Liver (tissue), 9 donors: ENCODE results near the gene TLN1. TPM values are rescaled to one million over a fixed set of nuclear protein-coding genes. Genes with fewer than 3 reads are reported as not detected.

Experiments used
- DNase-seq: peaks from one replicate; pipeline ENCODE4 v3.0.0-alpha.2; 2017; ENCODE audit warnings: low spot score
- H3K27ac ChIP-seq, 2 donors: one replicate each; pipeline ENCODE4 v1.7.0; 2013; ENCODE audit warnings: inconsistent platforms in 2 of 2, low read length in 2 of 2, control low read depth in 1 of 2, low read depth in 1 of 2, mild to moderate bottlenecking in 1 of 2
- H3K27me3 ChIP-seq, 4 donors: one replicate each; pipeline versions ENCODE4 v1.6.1 to v1.7.0; 2013; ENCODE audit warnings: low read length in 3 of 4, inconsistent platforms in 1 of 4, mild to moderate bottlenecking in 1 of 4, moderate library complexity in 1 of 4; ENCODE audit not compliant: control insufficient read depth in 4 of 4, insufficient read depth in 4 of 4
- H3K36me3 ChIP-seq, 4 donors: one replicate each; pipeline versions ENCODE4 v1.6.1 to v1.7.0; 2013; ENCODE audit warnings: low read length in 3 of 4, mild to moderate bottlenecking in 3 of 4, low read depth in 1 of 4, moderate library complexity in 1 of 4; ENCODE audit not compliant: control insufficient read depth in 4 of 4, insufficient read depth in 3 of 4
- H3K4me1 ChIP-seq, 4 donors: one replicate each; pipeline versions ENCODE4 v1.6.1 to v1.7.0; 2013; ENCODE audit warnings: low read length in 3 of 4, mild to moderate bottlenecking in 3 of 4, moderate library complexity in 1 of 4; ENCODE audit not compliant: control insufficient read depth in 4 of 4, insufficient read depth in 4 of 4
- H3K4me3 ChIP-seq, 3 donors: one replicate each; pipeline versions ENCODE4 v1.6.1 to v1.7.0; 2013; ENCODE audit warnings: low read length in 3 of 3, control low read depth in 1 of 3, low read depth in 1 of 3, mild to moderate bottlenecking in 1 of 3
- H3K9ac ChIP-seq, 2 donors: one replicate each; pipeline ENCODE4 v1.7.0; 2013; ENCODE audit warnings: low read length in 2 of 2, mild to moderate bottlenecking in 2 of 2, moderate library complexity in 2 of 2, control low read depth in 1 of 2, low read depth in 1 of 2
- H3K9me3 ChIP-seq, 4 donors: one replicate each; pipeline versions ENCODE4 v1.6.1 to v1.7.0; 2013; ENCODE audit warnings: low read length in 3 of 4; ENCODE audit not compliant: control insufficient read depth in 4 of 4
- EGR1 ChIP-seq, 2 donors: IDR thresholded peaks; 2 replicates each; pipeline ENCODE4 v1.6.1; 2016 to 2018; ENCODE audit warnings: antibody characterized with exemption in 2 of 2, low read depth in 2 of 2
- FOXA2 ChIP-seq: IDR thresholded peaks from 2 replicates; pipeline ENCODE4 v1.6.1; 2016; ENCODE audit warnings: antibody characterized with exemption
- GABPA ChIP-seq, 2 donors: IDR thresholded peaks in 1 of 2; conservative IDR thresholded peaks in 1 of 2; 2 replicates each; pipeline ENCODE4 v1.6.1; 2016; ENCODE audit warnings: antibody characterized with exemption in 2 of 2, mild to moderate bottlenecking in 1 of 2, moderate library complexity in 1 of 2
- JUND ChIP-seq, 2 donors: IDR thresholded peaks; 2 replicates each; pipeline ENCODE4 v1.6.1; 2016; ENCODE audit warnings: antibody characterized with exemption in 2 of 2
- MAX ChIP-seq: IDR thresholded peaks from 2 replicates; pipeline ENCODE4 v1.6.1; 2016; ENCODE audit warnings: antibody characterized with exemption
- NR2F2 ChIP-seq: IDR thresholded peaks from 2 replicates; pipeline ENCODE4 v1.6.1; 2016; ENCODE audit warnings: antibody characterized with exemption
- RAD21 ChIP-seq, 2 donors: IDR thresholded peaks; 2 replicates each; pipeline ENCODE4 v1.6.1; 2016; ENCODE audit warnings: antibody characterized with exemption in 2 of 2, mild to moderate bottlenecking in 2 of 2
- REST ChIP-seq: IDR thresholded peaks from 2 replicates; pipeline ENCODE4 v1.6.1; 2016; ENCODE audit warnings: antibody characterized with exemption, mild to moderate bottlenecking
- RXRA ChIP-seq, 2 donors: IDR thresholded peaks; 2 replicates each; pipeline ENCODE4 v1.6.1; 2017 to 2018; ENCODE audit warnings: antibody characterized with exemption in 2 of 2, mild to moderate bottlenecking in 1 of 2
- SP1 ChIP-seq: IDR thresholded peaks from 2 replicates; pipeline ENCODE4 v1.6.1; 2018; ENCODE audit warnings: antibody characterized with exemption, mild to moderate bottlenecking
- TAF1 ChIP-seq: conservative IDR thresholded peaks from 2 replicates; pipeline ENCODE4 v1.6.1; 2016; ENCODE audit warnings: antibody characterized with exemption, mild to moderate bottlenecking
- YY1 ChIP-seq: IDR thresholded peaks from 2 replicates; pipeline ENCODE4 v1.6.1; 2016; ENCODE audit warnings: antibody characterized with exemption, mild to moderate bottlenecking
- ZBTB33 ChIP-seq: IDR thresholded peaks from 2 replicates; pipeline ENCODE4 v1.6.1; 2016; ENCODE audit warnings: antibody characterized with exemption
- WGBS: extraction: QIAGEN DNeasy Blood & Tissue Kit; methylation state at CpG from one replicate; pipeline ENCODE4 v1.1.7; 2013; 5-methylcytosine and 5-hydroxymethylcytosine counted together
- polyA plus RNA-seq, 2 donors: library from polyadenylated mRNA; stranded (reverse) in 1 of 2; unstranded in 1 of 2; fragments of 200-250 nt in 1 of 2; fragments of >200 nt in 1 of 2; fragmentation: Nextera tagmentation in 1 of 2; extraction: Ambion mirVana in 1 of 2; gene quantifications; one replicate each; pipeline versions ENCODE4 v1.2.1 to v1.2.3, GENCODE V29; 2013 to 2015
- total RNA-seq, 2 donors: library from RNA; depleted of rRNA; stranded (reverse); fragments of >200 nt; gene quantifications; one replicate each; pipeline ENCODE4 v1.2.3, GENCODE V29; 2014
- TF ChIP-seq, protein P1 (sequence below): IDR thresholded peaks from 2 replicates; pipeline ENCODE4 v1.6.1; 2016; ENCODE audit warnings: antibody characterized with exemption
- donor health status: healthy.
- donor health status: healthy.
- donor health status: healthy.
- donor health status: healthy.
- donor health status: healthy.

Gene TLN1
- total and polyA plus RNA-seq, 4 donors = 24.5 to 184 (median 125) TPM

DNA sequence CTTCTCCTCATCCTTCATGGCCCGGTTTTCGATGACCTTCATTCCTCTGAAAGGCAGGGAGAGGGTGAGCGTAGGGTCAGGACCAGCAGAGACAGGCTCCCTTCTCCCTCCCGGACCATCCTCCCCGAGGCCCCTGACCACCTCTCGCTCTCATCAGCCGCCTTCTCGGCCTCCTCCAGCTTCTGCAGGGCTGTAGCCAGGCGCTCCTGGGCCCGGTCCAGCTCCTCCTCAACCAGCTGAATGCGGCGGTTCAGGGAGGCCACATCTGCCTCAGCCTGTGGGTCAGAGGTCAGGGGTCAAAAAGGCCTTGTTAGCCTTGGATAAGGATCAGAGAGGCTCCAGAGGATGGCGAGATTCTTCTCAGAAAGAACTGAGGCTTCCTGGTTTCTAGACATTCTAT, 46.5 kb downstream of the TLN1 start:
- 77% methylated on average over 13 of the region's 13 CpGs for WGBS
- no peak for TF ChIP-seq MAX
- TF ChIP-seq RXRA (IDR thresholded peaks at IDR 0.05) = no peak
- peak; percentile 71 for TF ChIP-seq NR2F2
- Histone ChIP-seq H3K27ac (no peak overlapping the region), H3K27me3 (no peaks in the 10 kb centered on the region), H3K4me1 (peaks cover 0 to 4% (median 2%) of the 10 kb centered on the region in 4 donors), H3K9me3 (no peaks in the 10 kb centered on the region), H3K9ac (no peak overlapping the region), H3K36me3 (peaks cover 0 to 2% (median 0%) of the 10 kb centered on the region in 4 donors), H3K4me3 (no peak overlapping the region)
- no peak for DNase-seq

DNA sequence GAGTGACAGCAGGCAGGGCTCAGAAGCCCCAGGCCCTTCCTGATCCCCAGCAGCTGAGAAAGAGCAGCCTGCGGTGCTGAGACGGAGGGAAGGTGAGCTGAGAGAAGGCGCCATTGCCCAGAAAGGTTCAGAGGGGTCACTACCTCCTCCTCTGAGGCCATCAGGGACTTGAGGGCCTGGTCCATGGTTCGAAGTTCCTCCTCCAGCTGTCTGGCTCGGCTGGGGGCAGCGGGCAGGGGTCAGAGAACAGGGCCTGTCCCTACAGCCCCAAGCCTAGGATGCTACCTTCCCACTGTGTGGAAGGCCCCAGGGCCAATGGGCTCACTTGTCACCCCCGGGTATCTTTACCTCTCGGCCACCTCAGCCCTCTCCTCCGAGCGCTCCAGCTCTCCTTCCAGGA, 47.1 kb downstream of the TLN1 start:
- DNase-seq = no peak
- no peak for TF ChIP-seq REST
- TF ChIP-seq GABPA (IDR thresholded peaks at IDR 0.05 in 1 of 2, conservative IDR thresholded peaks at IDR 0.05 in 1 of 2) = no peak
- no peak for TF ChIP-seq FOXA2
- no peak for TF ChIP-seq ZBTB33
- TF ChIP-seq, protein P1, sequence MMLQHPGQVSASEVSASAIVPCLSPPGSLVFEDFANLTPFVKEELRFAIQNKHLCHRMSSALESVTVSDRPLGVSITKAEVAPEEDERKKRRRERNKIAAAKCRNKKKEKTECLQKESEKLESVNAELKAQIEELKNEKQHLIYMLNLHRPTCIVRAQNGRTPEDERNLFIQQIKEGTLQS = no peak
- TF ChIP-seq EGR1 (IDR thresholded peaks at IDR 0.05; ENCODE audit: low read depth in 2 of 2) = no peak
- no peak for TF ChIP-seq SP1
- TF ChIP-seq TAF1 = no peak
- TF ChIP-seq RAD21 (IDR thresholded peaks at IDR 0.05) = no peak
- TF ChIP-seq JUND (IDR thresholded peaks at IDR 0.05) = no peak
- TF ChIP-seq YY1 = no peak
- no peak for TF ChIP-seq MAX
- no peaks in the 10 kb centered on the region for H3K9me3 ChIP-seq
- peaks cover 0 to 2% (median 0%) of the 10 kb centered on the region in 4 donors for H3K36me3 ChIP-seq
- WGBS = 93% methylated on average over 10 of the region's 10 CpGs
- H3K9ac ChIP-seq = no peak overlapping the region
- no peaks in the 10 kb centered on the region for H3K27me3 ChIP-seq
- no peak overlapping the region for H3K4me3 ChIP-seq
- H3K4me1 ChIP-seq = no peaks in the 10 kb centered on the region
- H3K27ac ChIP-seq = no peak overlapping the region
